Measurements from ENCODE around the gene PLXNA2. TPM values are rescaled to one million over a fixed set of nuclear protein-coding genes. Genes with fewer than 3 reads are reported as not detected.

PLXNA2 gene
- total RNA-seq, 1 donor from 2014 or later, result 17.7 TPM

GRCh38 chr1:208132287-208132882, 111.8 kb downstream of the PLXNA2 start:
- peaks cover 2% of the 10 kb centered on the region for H3K36me3 Mint-ChIP-seq (ENCODE audit: low read depth, unreplicated experiment)
- H3K4me1 Mint-ChIP-seq (ENCODE audit: low read depth, unreplicated experiment), result peaks cover 14% of the 10 kb centered on the region
- no peaks in the 10 kb centered on the region for H3K4me1 ChIP-seq (ENCODE audit: insufficient read depth, low read length)
- no peak overlapping the region for H3K4me3 Mint-ChIP-seq (ENCODE audit: unreplicated experiment)
- no peaks in the 10 kb centered on the region for H4K20me1 ChIP-seq (ENCODE audit: insufficient read depth, low read length)
- FAIRE-seq (no peak), DNase-seq (ENCODE audit: low read depth) (peak; percentile 53)
- no peaks in the 10 kb centered on the region for H3K9me3 ChIP-seq (ENCODE audit: insufficient read depth, low read depth, low read length)
- no peaks in the 10 kb centered on the region for H3K27me3 ChIP-seq (ENCODE audit: insufficient read depth, low read length)
- no peaks in the 10 kb centered on the region for H3K36me3 ChIP-seq (ENCODE audit: insufficient read depth, low read length)
- H3K79me2 ChIP-seq (ENCODE audit: insufficient read depth, low read length), result no peaks in the 10 kb centered on the region
- H3K4me2 ChIP-seq (ENCODE audit: low read length), result peak overlapping the region; percentile 32
- H3K4me3 ChIP-seq (ENCODE audit: insufficient read depth, low read depth, low read length), result no peak overlapping the region
- no peak overlapping the region for H3K9ac ChIP-seq (ENCODE audit: low read length)
- H3K9me3 Mint-ChIP-seq (ENCODE audit: unreplicated experiment), result no peaks in the 10 kb centered on the region
- no peak for TF ChIP-seq EZH2 (IDR thresholded peaks at IDR 0.05; ENCODE audit: insufficient read depth, low read length)
- TF ChIP-seq, protein P1, sequence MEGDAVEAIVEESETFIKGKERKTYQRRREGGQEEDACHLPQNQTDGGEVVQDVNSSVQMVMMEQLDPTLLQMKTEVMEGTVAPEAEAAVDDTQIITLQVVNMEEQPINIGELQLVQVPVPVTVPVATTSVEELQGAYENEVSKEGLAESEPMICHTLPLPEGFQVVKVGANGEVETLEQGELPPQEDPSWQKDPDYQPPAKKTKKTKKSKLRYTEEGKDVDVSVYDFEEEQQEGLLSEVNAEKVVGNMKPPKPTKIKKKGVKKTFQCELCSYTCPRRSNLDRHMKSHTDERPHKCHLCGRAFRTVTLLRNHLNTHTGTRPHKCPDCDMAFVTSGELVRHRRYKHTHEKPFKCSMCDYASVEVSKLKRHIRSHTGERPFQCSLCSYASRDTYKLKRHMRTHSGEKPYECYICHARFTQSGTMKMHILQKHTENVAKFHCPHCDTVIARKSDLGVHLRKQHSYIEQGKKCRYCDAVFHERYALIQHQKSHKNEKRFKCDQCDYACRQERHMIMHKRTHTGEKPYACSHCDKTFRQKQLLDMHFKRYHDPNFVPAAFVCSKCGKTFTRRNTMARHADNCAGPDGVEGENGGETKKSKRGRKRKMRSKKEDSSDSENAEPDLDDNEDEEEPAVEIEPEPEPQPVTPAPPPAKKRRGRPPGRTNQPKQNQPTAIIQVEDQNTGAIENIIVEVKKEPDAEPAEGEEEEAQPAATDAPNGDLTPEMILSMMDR (IDR thresholded peaks at IDR 0.05; ENCODE audit: insufficient read depth, low read depth, low read length), result peak; percentile 72
- no peak overlapping the region for H2AFZ ChIP-seq (ENCODE audit: low read depth, low read length)
- no peak overlapping the region for H3K27ac Mint-ChIP-seq (ENCODE audit: unreplicated experiment)
- peaks cover 34% of the 10 kb centered on the region for H3K27me3 Mint-ChIP-seq (ENCODE audit: low read depth, unreplicated experiment)
- no peak overlapping the region for H3K27ac ChIP-seq (ENCODE audit: low read depth, low read length)

DNA sequence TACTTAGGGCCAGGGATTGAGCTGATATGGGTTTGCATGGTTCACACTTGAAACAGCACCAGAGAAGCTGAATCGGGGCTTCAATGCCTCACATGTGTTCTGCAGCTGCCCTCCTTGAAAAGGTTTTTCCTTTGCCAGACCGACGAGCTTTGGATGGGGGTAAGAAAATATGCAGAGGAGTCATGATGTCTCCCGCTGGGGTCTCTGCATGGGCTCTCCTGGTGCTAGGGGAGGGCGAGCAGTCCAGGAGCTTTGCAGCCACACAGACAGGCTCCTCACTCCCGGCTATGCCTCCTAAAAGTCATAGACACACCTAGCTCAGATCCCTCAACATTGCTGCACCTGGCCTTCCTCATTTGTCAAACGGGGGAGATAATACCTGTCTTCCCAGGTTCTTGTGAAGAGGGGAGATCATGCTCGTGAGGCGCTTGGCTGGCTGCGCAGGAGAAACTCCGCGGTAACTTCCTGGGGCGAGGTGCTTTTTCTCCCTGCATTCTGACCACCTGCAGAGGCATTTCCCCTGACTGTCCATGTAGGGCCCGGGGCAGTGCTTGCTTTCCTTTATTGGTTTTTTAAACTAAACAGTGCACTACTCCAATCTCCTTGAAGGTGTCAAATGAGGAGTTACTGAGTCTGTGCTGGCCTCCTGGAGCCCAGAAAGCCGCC, 112.4 kb downstream of the PLXNA2 start:
- no peak overlapping the region for H3K27ac ChIP-seq (ENCODE audit: low read depth, low read length)
- no peaks in the 10 kb centered on the region for H3K36me3 ChIP-seq (ENCODE audit: insufficient read depth, low read length)
- H3K27me3 Mint-ChIP-seq (ENCODE audit: low read depth, unreplicated experiment), result peaks cover 32% of the 10 kb centered on the region
- no peak for DNase-seq (ENCODE audit: low read depth)
- no peak overlapping the region for H3K9ac ChIP-seq (ENCODE audit: low read length)
- no peak for FAIRE-seq
- H3K9me3 Mint-ChIP-seq (ENCODE audit: unreplicated experiment), result no peaks in the 10 kb centered on the region
- no peaks in the 10 kb centered on the region for H4K20me1 ChIP-seq (ENCODE audit: insufficient read depth, low read length)
- no peak overlapping the region for H3K27ac Mint-ChIP-seq (ENCODE audit: unreplicated experiment)
- H3K4me2 ChIP-seq (ENCODE audit: low read length), result peak overlapping the region; percentile 32
- H3K4me3 ChIP-seq (ENCODE audit: insufficient read depth, low read depth, low read length), result no peak overlapping the region
- H3K27me3 ChIP-seq (ENCODE audit: insufficient read depth, low read length), result no peaks in the 10 kb centered on the region
- no peak overlapping the region for H3K4me3 Mint-ChIP-seq (ENCODE audit: unreplicated experiment)
- H3K36me3 Mint-ChIP-seq (ENCODE audit: low read depth, unreplicated experiment), result peaks cover 2% of the 10 kb centered on the region
- peaks cover 14% of the 10 kb centered on the region for H3K4me1 Mint-ChIP-seq (ENCODE audit: low read depth, unreplicated experiment)
- no peak for TF ChIP-seq EZH2 (IDR thresholded peaks at IDR 0.05; ENCODE audit: insufficient read depth, low read length)
- TF ChIP-seq, protein P1 (IDR thresholded peaks at IDR 0.05; ENCODE audit: insufficient read depth, low read depth, low read length), result no peak
- no peaks in the 10 kb centered on the region for H3K4me1 ChIP-seq (ENCODE audit: insufficient read depth, low read length)
- no peak overlapping the region for H2AFZ ChIP-seq (ENCODE audit: low read depth, low read length)
- no peaks in the 10 kb centered on the region for H3K9me3 ChIP-seq (ENCODE audit: insufficient read depth, low read depth, low read length)
- H3K79me2 ChIP-seq (ENCODE audit: insufficient read depth, low read length), result no peaks in the 10 kb centered on the region

- H3K4me3 Mint-ChIP-seq (ENCODE audit: unreplicated experiment), result no peak overlapping the region
Observed at GRCh38 chr1:208129487-208129886, 114.7 kb downstream of the PLXNA2 start.

More at GRCh38 chr1:208129487-208129886, 114.7 kb downstream of the PLXNA2 start:
- peaks cover 2% of the 10 kb centered on the region for H3K4me1 Mint-ChIP-seq (ENCODE audit: low read depth, unreplicated experiment)
- peaks cover under 1% of the 10 kb centered on the region for H3K36me3 Mint-ChIP-seq (ENCODE audit: low read depth, unreplicated experiment)
- FAIRE-seq, result no peak
- peaks cover 33% of the 10 kb centered on the region for H3K27me3 Mint-ChIP-seq (ENCODE audit: low read depth, unreplicated experiment)
- Histone ChIP-seq H3K36me3 (ENCODE audit: insufficient read depth, low read length) (no peaks in the 10 kb centered on the region), H3K79me2 (ENCODE audit: insufficient read depth, low read length) (no peaks in the 10 kb centered on the region), H3K27ac (ENCODE audit: low read depth, low read length) (no peak overlapping the region), H3K27me3 (ENCODE audit: insufficient read depth, low read length) (no peaks in the 10 kb centered on the region), H2AFZ (ENCODE audit: low read depth, low read length) (no peak overlapping the region), H4K20me1 (ENCODE audit: insufficient read depth, low read length) (peaks cover 4% of the 10 kb centered on the region), H3K4me2 (ENCODE audit: low read length) (no peak overlapping the region), H3K4me1 (ENCODE audit: insufficient read depth, low read length) (no peaks in the 10 kb centered on the region), H3K9me3 (ENCODE audit: insufficient read depth, low read depth, low read length) (no peaks in the 10 kb centered on the region), H3K4me3 (ENCODE audit: insufficient read depth, low read depth, low read length) (no peak overlapping the region), H3K9ac (ENCODE audit: low read length) (no peak overlapping the region)
- TF ChIP-seq, protein P1 (IDR thresholded peaks at IDR 0.05; ENCODE audit: insufficient read depth, low read depth, low read length), result no peak
- TF ChIP-seq EZH2 (IDR thresholded peaks at IDR 0.05; ENCODE audit: insufficient read depth, low read length), result no peak
- H3K9me3 Mint-ChIP-seq (ENCODE audit: unreplicated experiment), result peaks cover 2% of the 10 kb centered on the region
- H3K27ac Mint-ChIP-seq (ENCODE audit: unreplicated experiment), result no peak overlapping the region
- no peak for DNase-seq (ENCODE audit: low read depth)

All from astrocyte (in vitro differentiated cells and primary cell).